Measurements from ENCODE around the gene MACROD2.

DNA sequence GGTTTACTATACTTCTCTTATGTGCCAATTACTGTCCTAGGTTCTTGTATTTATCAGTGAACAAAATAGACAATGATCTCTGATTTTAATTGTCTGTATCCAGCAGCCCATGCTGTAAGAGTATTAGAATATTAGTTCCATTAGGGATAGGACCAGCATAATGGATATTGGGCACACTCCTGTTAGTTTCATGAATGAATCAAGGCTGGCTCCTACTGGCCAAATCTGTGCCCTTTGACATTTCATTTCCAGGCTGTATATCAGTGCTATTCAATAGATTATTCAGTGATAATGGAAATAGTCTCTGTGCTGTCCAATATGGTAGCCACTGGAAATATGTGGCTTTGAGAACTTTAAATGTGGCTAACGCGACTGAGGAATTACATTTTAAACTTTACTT is 1350.0 kb downstream of the MACROD2 start:
- TF ChIP-seq, protein P1, sequence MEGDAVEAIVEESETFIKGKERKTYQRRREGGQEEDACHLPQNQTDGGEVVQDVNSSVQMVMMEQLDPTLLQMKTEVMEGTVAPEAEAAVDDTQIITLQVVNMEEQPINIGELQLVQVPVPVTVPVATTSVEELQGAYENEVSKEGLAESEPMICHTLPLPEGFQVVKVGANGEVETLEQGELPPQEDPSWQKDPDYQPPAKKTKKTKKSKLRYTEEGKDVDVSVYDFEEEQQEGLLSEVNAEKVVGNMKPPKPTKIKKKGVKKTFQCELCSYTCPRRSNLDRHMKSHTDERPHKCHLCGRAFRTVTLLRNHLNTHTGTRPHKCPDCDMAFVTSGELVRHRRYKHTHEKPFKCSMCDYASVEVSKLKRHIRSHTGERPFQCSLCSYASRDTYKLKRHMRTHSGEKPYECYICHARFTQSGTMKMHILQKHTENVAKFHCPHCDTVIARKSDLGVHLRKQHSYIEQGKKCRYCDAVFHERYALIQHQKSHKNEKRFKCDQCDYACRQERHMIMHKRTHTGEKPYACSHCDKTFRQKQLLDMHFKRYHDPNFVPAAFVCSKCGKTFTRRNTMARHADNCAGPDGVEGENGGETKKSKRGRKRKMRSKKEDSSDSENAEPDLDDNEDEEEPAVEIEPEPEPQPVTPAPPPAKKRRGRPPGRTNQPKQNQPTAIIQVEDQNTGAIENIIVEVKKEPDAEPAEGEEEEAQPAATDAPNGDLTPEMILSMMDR (IDR thresholded peaks at IDR 0.05), result no peak
- TF ChIP-seq EZH2 (IDR thresholded peaks at IDR 0.05; ENCODE audit: borderline replicate concordance, insufficient read depth, low read depth, low read length, poor library complexity, severe bottlenecking), result no peak
